Uterus (tissue), 2 donors: Measurements from ENCODE around the gene CLDN6.

Source experiments
- POLR2A ChIP-seq, 2 donors: fragments of 450-650 bp; IDR thresholded peaks; one replicate each; pipeline ENCODE4 v1.6.1; 2016; ENCODE audit warnings: antibody characterized with exemption in 2 of 2, mild to moderate bottlenecking in 1 of 2, moderate library complexity in 1 of 2
- TF ChIP-seq, protein P1 (sequence below), 4 experiments: fragments of 200-600 bp in 2 of 4; fragments of 450-650 bp in 2 of 4; sonication (generic) in 2 of 4; IDR thresholded peaks; one replicate each; pipeline ENCODE4 v1.5.1; 2016 to 2019; ENCODE audit warnings: antibody characterized with exemption in 4 of 4, mild to moderate bottlenecking in 2 of 4, moderate library complexity in 1 of 4

- TF ChIP-seq POLR2A (IDR thresholded peaks at IDR 0.05) = no peak
- TF ChIP-seq, protein P1, sequence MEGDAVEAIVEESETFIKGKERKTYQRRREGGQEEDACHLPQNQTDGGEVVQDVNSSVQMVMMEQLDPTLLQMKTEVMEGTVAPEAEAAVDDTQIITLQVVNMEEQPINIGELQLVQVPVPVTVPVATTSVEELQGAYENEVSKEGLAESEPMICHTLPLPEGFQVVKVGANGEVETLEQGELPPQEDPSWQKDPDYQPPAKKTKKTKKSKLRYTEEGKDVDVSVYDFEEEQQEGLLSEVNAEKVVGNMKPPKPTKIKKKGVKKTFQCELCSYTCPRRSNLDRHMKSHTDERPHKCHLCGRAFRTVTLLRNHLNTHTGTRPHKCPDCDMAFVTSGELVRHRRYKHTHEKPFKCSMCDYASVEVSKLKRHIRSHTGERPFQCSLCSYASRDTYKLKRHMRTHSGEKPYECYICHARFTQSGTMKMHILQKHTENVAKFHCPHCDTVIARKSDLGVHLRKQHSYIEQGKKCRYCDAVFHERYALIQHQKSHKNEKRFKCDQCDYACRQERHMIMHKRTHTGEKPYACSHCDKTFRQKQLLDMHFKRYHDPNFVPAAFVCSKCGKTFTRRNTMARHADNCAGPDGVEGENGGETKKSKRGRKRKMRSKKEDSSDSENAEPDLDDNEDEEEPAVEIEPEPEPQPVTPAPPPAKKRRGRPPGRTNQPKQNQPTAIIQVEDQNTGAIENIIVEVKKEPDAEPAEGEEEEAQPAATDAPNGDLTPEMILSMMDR (IDR thresholded peaks at IDR 0.05) = no peak
Observed at GRCh38 chr16:3029491-3030221, 11.7 kb upstream of the CLDN6 start.
